A204.1 (cell line): ENCODE data around the gene TRMT61B.

Experiments
- FAIRE-seq: peaks from 2 replicates; lab custom pipeline; 2012; peaks lifted over from hg19 to GRCh38; lab: Jason Lieb, UNC

The TRMT61B gene

GRCh38 chr2:28870146-28870891, at the start of gene TRMT61B:
TSS of gene TRMT61B (minus strand) at chr2:28870309. CDS start at chr2:28870277, 32 bp downstream.
- no peak for FAIRE-seq

- no peak for FAIRE-seq
Measured at GRCh38 chr2:28915939-28916338, 45.8 kb upstream of the TRMT61B start.

- no peak for FAIRE-seq
Measured at GRCh38 chr2:28909655-28910353, 39.7 kb upstream of the TRMT61B start.

- FAIRE-seq: no peak
Measured at GRCh38 chr2:28908172-28908571, 38.1 kb upstream of the TRMT61B start.

GRCh38 chr2:28906821-28907220, 36.7 kb upstream of the TRMT61B start:
- FAIRE-seq: no peak

GRCh38 chr2:28906376-28906775, 36.3 kb upstream of the TRMT61B start:
- no peak for FAIRE-seq

GRCh38 chr2:28905533-28905932, 35.4 kb upstream of the TRMT61B start:
- FAIRE-seq: no peak

- no peak for FAIRE-seq
Measured at GRCh38 chr2:28904802-28905457, 34.8 kb upstream of the TRMT61B start.

- no peak for FAIRE-seq
Measured at GRCh38 chr2:28904295-28904694, 34.2 kb upstream of the TRMT61B start.

GRCh38 chr2:28902584-28902983, 32.5 kb upstream of the TRMT61B start:
- FAIRE-seq: no peak

GRCh38 chr2:28901841-28902240, 31.7 kb upstream of the TRMT61B start:
- FAIRE-seq: no peak

- FAIRE-seq: no peak
Measured at GRCh38 chr2:28901202-28901601, 31.1 kb upstream of the TRMT61B start.

- no peak for FAIRE-seq
Measured at GRCh38 chr2:28898048-28898447, 27.9 kb upstream of the TRMT61B start.

- no peak for FAIRE-seq
Measured at GRCh38 chr2:28896906-28897305, 26.8 kb upstream of the TRMT61B start.

- no peak for FAIRE-seq
Measured at GRCh38 chr2:28895189-28895893, 25.2 kb upstream of the TRMT61B start.

- FAIRE-seq: no peak
Measured at GRCh38 chr2:28894470-28895188, 24.5 kb upstream of the TRMT61B start, which contains the start of gene WDR43. TSS of gene WDR43 (plus strand) at chr2:28894667. CDS start at chr2:28894699, 32 bp downstream.

- FAIRE-seq: no peak
Measured at GRCh38 chr2:28893488-28893887, 23.4 kb upstream of the TRMT61B start.

GRCh38 chr2:28880193-28880592, 10.1 kb upstream of the TRMT61B start:
- no peak for FAIRE-seq

GRCh38 chr2:28871620-28872019, 1.5 kb upstream of the TRMT61B start:
- no peak for FAIRE-seq

- no peak for FAIRE-seq
Measured at GRCh38 chr2:28869494-28870145, 489 bp downstream of the TRMT61B start.

- no peak for FAIRE-seq
Measured at GRCh38 chr2:28868611-28869010, 1.5 kb downstream of the TRMT61B start.
